K562 (cell line): ENCODE data around the gene MRPL4. TPM values are rescaled to one million over a fixed set of nuclear protein-coding genes. Genes with fewer than 3 reads are reported as not detected.

Experiments used
- BCOR ChIP-seq: fragments of 450-650 bp; IDR thresholded peaks from 2 replicates; pipeline ENCODE4 v1.6.1; 2016
- CC2D1A ChIP-seq: fragments of 450-650 bp; IDR thresholded peaks from 2 replicates; pipeline ENCODE4 v1.6.1; 2017; ENCODE audit warnings: mild to moderate bottlenecking
- FIP1L1 ChIP-seq: fragments of 200-400 bp; formaldehyde crosslinking; IDR thresholded peaks from 2 replicates; pipeline ENCODE4 v1.6.1; 2018; ENCODE audit warnings: mild to moderate bottlenecking, low read depth, low read length; ENCODE audit not compliant: poor library complexity, severe bottlenecking
- FUS ChIP-seq: fragments of 200-400 bp; formaldehyde crosslinking; optimal IDR thresholded peaks from 2 replicates; pipeline ENCODE3; 2017; ENCODE audit warnings: low read depth, low read length
- GATAD2A ChIP-seq: fragments of 450-650 bp; IDR thresholded peaks from 2 replicates; pipeline ENCODE4 v1.6.1; 2017
- HDAC6 ChIP-seq: IDR thresholded peaks from 2 replicates; pipeline ENCODE4 v1.6.1; 2012; ENCODE audit warnings: low read depth, mild to moderate bottlenecking, control low read depth, inconsistent platforms, low read length, moderate library complexity
- JUND ChIP-seq, 2 experiments: IDR thresholded peaks; 2 replicates in 1 of 2; 3 replicates in 1 of 2; pipeline ENCODE4 v1.6.1; 2011; ENCODE audit warnings: borderline replicate concordance in 2 of 2, low read depth in 2 of 2, low read length in 2 of 2, improper control_type of control experiment in 1 of 2, missing biosample characterization in 1 of 2, missing genetic modification characterization in 1 of 2, missing genetic modification reagents in 1 of 2
- NCOR1 ChIP-seq: fragments of 450-650 bp; IDR thresholded peaks from 2 replicates; pipeline ENCODE4 v1.6.1; 2016; ENCODE audit warnings: mild to moderate bottlenecking, moderate library complexity
- NR2F6 ChIP-seq: fragments of 450-650 bp; formaldehyde crosslinking; IDR thresholded peaks from 2 replicates; pipeline ENCODE4 v1.4.0; 2020; ENCODE audit warnings: mild to moderate bottlenecking
- POLR2B ChIP-seq: fragments of 450-650 bp; IDR thresholded peaks from 2 replicates; pipeline ENCODE4 v1.6.1; 2018; ENCODE audit warnings: low read depth; ENCODE audit not compliant: partially characterized antibody
- POLR3A ChIP-seq: IDR thresholded peaks from 2 replicates; pipeline ENCODE4 v1.6.1; 2011; ENCODE audit warnings: borderline replicate concordance, mild to moderate bottlenecking, moderate library complexity; ENCODE audit not compliant: insufficient read length, insufficient read depth; ENCODE audit errors: extremely low read depth
- SIRT6 ChIP-seq: IDR thresholded peaks from one replicate; pipeline ENCODE4 v1.6.1; 2012; ENCODE audit warnings: low read depth, mild to moderate bottlenecking, control low read depth, inconsistent platforms, low read length, moderate library complexity
- TEAD4 ChIP-seq, 2 experiments: sonication (generic) in 1 of 2; formaldehyde crosslinking in 1 of 2; IDR thresholded peaks; 2 replicates each; pipeline versions ENCODE4 v1.6.1 to v1.8.0; 2012 to 2022; ENCODE audit warnings: borderline replicate concordance in 1 of 2, inconsistent platforms in 1 of 2, low read length in 1 of 2, mild to moderate bottlenecking in 1 of 2, missing genetic modification reagents in 1 of 2
- U2AF1 ChIP-seq: fragments of 200-400 bp; formaldehyde crosslinking; optimal IDR thresholded peaks from 2 replicates; pipeline ENCODE3; 2017; ENCODE audit warnings: mild to moderate bottlenecking, low read depth, low read length, moderate library complexity
- YY1 ChIP-seq, 3 experiments: IDR thresholded peaks; 2 replicates each; pipeline ENCODE4 v1.6.1; 2011; ENCODE audit warnings: low read length in 2 of 3, mild to moderate bottlenecking in 2 of 3, moderate library complexity in 2 of 3, borderline replicate concordance in 1 of 3, control low read depth in 1 of 3, low read depth in 1 of 3; ENCODE audit not compliant: insufficient read depth in 3 of 3, insufficient replicate concordance in 2 of 3, control insufficient read depth in 1 of 3, insufficient read length in 1 of 3; ENCODE audit errors: extremely low read depth in 1 of 3
- ZNF184 ChIP-seq: sonication (generic); formaldehyde crosslinking; IDR thresholded peaks from 2 replicates; pipeline ENCODE4 v1.5.0; 2020; ENCODE audit warnings: missing genetic modification reagents
- polyA plus RNA-seq, 8 experiments: library from polyadenylated mRNA; depleted of rRNA in 4 of 8; stranded (reverse) in 5 of 8; unstranded in 3 of 8; fragments of >200 nt; fragmentation: Nextera tagmentation in 2 of 8; fragmentation: Illumina TruSeq in 1 of 8; extraction: Ambion mirVana in 2 of 8; extraction: Trizol in 1 of 8; gene quantifications; 2 replicates each; pipeline versions ENCODE4 v1.2.1 to v1.2.3, GENCODE V29; 2011 to 2014; ENCODE audit warnings: inconsistent platforms in 1 of 8, missing spikeins in 1 of 8
- total RNA-seq, 7 experiments: library from RNA; depleted of rRNA in 6 of 7; stranded (reverse); fragments of >200 nt in 6 of 7; fragmentation: Illumina TruSeq in 2 of 7; extraction: Trizol in 2 of 7; gene quantifications; 2 replicates each; pipeline versions ENCODE4 v1.2.1 to v1.2.3, GENCODE V29; 2011 to 2021; ENCODE audit warnings: low replicate concordance in 1 of 7
- TF ChIP-seq, protein P1 (sequence below): sonication (generic); formaldehyde crosslinking; IDR thresholded peaks from 2 replicates; pipeline ENCODE4 v1.8.0; 2022; ENCODE audit warnings: mild to moderate bottlenecking, low read depth, missing genetic modification reagents
- TF ChIP-seq, protein P2 (sequence below): sonication (generic); formaldehyde crosslinking; IDR thresholded peaks from 2 replicates; pipeline ENCODE4 v1.9.0; 2022; ENCODE audit warnings: mild to moderate bottlenecking, missing genetic modification reagents
- TF ChIP-seq, protein P3 (sequence below): fragments of 250-450 bp; sonication (Bioruptor Pico); IDR thresholded peaks from 2 replicates; pipeline ENCODE4 v1.4.0; 2020; ENCODE audit warnings: mild to moderate bottlenecking, moderate library complexity, borderline replicate concordance
- TF ChIP-seq, protein P4 (sequence below): sonication (generic); formaldehyde crosslinking; IDR thresholded peaks from 2 replicates; pipeline ENCODE4 v1.8.0; 2022; ENCODE audit warnings: mild to moderate bottlenecking, missing genetic modification reagents

MRPL4 gene
- total and polyA plus RNA-seq, 9 of the 15 experiments (the other 6 are each of a cell fraction or from before 2014, with no cell fraction given), result 1.4 to 239 (median 64.9) TPM

DNA sequence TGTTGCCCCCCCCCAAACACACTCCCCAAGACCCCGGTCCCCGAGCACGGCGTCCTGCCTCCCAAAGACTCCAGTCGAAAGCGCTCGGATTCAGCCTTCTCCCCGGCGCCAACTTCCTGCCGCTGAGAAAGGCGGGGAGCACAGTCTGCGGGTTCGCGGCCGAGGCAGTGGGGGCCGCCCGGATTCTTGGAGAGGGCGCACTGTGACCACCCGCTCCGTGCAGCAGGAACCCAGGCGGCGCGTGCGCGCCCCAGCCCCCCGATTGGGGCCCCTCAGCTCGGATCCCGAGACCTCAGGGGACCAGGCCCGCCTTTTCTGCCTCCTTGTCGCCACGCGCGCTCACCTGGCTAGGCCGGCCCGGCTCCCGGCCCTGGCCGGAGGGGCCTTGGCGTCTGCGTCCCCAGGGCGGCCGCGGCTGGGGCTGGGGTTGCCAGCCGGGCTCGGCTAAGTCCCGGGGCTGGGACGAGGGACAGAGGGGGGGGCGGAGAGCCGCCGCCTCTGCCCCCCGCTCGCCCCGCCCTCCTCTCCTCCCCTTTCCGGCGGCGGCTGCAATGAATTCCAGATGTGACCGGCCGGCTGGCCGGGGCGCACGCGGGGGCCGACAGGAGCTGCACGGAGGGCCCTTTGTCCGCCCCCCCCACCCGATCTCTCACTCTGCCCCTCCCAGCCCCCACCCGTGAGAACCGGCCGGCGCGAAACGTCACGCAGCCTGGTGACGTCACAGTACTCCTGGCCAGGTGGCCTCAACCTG is 21.0 kb upstream of the MRPL4 start, which contains the start of gene S1PR2 (continued):
- TF ChIP-seq, protein P1, sequence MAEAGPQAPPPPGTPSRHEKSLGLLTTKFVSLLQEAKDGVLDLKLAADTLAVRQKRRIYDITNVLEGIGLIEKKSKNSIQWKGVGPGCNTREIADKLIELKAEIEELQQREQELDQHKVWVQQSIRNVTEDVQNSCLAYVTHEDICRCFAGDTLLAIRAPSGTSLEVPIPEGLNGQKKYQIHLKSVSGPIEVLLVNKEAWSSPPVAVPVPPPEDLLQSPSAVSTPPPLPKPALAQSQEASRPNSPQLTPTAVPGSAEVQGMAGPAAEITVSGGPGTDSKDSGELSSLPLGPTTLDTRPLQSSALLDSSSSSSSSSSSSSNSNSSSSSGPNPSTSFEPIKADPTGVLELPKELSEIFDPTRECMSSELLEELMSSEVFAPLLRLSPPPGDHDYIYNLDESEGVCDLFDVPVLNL (CRISPR knock-in tag), result no peak
- TF ChIP-seq JUND (IDR thresholded peaks at IDR 0.05; ENCODE audit: borderline replicate concordance, low read depth, low read length) (no peak), JUND (tag; IDR thresholded peaks at IDR 0.05; ENCODE audit: borderline replicate concordance, low read depth, low read length) (peak; percentile 45; the same call in 1 of the 3 replicates), POLR2B (peak; percentile 26), FUS (peak; percentile 65), U2AF1 (no peak), NR2F6 (no peak), CC2D1A (no peak), BCOR (no peak), SIRT6 (no peak), FIP1L1 (peak; percentile 19), NCOR1 (no peak), TEAD4 (IDR thresholded peaks at IDR 0.05; ENCODE audit: low read length) (no peak; the same call in 1 of the 2 replicates), TEAD4 (CRISPR knock-in tag; IDR thresholded peaks at IDR 0.05; ENCODE audit: borderline replicate concordance) (0 out of 2 replicates have a peak, but pooled peaks have one; percentile 27), GATAD2A (no peak), YY1 (IDR thresholded peaks at IDR 0.05; ENCODE audit: borderline replicate concordance in 1 of 3, control insufficient read depth in 1 of 3, extremely low read depth in 1 of 3, insufficient read depth in 3 of 3, insufficient read length in 1 of 3, insufficient replicate concordance in 2 of 3, low read depth in 1 of 3, low read length in 2 of 3) (peak in 1 of 3 experiments; percentile 37), POLR3A (no peak), ZNF184 (no peak), HDAC6 (0 out of 2 replicates have a peak, but pooled peaks have one; percentile 11)
- TF ChIP-seq, protein P2, sequence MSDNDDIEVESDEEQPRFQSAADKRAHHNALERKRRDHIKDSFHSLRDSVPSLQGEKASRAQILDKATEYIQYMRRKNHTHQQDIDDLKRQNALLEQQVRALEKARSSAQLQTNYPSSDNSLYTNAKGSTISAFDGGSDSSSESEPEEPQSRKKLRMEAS (CRISPR knock-in tag), result peak; percentile 32
- TF ChIP-seq, protein P3, sequence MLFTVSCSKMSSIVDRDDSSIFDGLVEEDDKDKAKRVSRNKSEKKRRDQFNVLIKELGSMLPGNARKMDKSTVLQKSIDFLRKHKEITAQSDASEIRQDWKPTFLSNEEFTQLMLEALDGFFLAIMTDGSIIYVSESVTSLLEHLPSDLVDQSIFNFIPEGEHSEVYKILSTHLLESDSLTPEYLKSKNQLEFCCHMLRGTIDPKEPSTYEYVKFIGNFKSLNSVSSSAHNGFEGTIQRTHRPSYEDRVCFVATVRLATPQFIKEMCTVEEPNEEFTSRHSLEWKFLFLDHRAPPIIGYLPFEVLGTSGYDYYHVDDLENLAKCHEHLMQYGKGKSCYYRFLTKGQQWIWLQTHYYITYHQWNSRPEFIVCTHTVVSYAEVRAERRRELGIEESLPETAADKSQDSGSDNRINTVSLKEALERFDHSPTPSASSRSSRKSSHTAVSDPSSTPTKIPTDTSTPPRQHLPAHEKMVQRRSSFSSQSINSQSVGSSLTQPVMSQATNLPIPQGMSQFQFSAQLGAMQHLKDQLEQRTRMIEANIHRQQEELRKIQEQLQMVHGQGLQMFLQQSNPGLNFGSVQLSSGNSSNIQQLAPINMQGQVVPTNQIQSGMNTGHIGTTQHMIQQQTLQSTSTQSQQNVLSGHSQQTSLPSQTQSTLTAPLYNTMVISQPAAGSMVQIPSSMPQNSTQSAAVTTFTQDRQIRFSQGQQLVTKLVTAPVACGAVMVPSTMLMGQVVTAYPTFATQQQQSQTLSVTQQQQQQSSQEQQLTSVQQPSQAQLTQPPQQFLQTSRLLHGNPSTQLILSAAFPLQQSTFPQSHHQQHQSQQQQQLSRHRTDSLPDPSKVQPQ, result no peak
- TF ChIP-seq, protein P4, sequence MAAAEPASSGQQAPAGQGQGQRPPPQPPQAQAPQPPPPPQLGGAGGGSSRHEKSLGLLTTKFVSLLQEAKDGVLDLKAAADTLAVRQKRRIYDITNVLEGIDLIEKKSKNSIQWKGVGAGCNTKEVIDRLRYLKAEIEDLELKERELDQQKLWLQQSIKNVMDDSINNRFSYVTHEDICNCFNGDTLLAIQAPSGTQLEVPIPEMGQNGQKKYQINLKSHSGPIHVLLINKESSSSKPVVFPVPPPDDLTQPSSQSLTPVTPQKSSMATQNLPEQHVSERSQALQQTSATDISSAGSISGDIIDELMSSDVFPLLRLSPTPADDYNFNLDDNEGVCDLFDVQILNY, result no peak
